HG02840 (cell line): ENCODE measurements around the gene SPATA31A3.
"Not testable (repeated sequence)": the region's sequence is repeated elsewhere in the genome, so short reads cannot be mapped to it uniquely, and the experiment has no call there.

Source experiments
- ATAC-seq: cut with Tn5 transposase; IDR thresholded peaks from one replicate; pipeline ENCODE4 v1.9.1; 2021; ENCODE audit warnings: mild to moderate bottlenecking, moderate library complexity, moderate number of reproducible peaks; ENCODE audit not compliant: unreplicated experiment, low FRiP score

SPATA31A3 gene

GRCh38 chr9:66992450-66992849 is at the start of gene SPATA31A3:
TSS of gene SPATA31A3 (minus strand) at chr9:66992550. CDS start at chr9:66992521, 29 bp downstream.
- not testable (repeated sequence) for ATAC-seq

- ATAC-seq: not testable (repeated sequence)
Observed at GRCh38 chr9:66952576-66952975, 39.8 kb downstream of the SPATA31A3 start.

- not testable (repeated sequence) for ATAC-seq
Observed at GRCh38 chr9:66942400-66943155, 49.8 kb downstream of the SPATA31A3 start.

GRCh38 chr9:66939878-66940830 is 52.2 kb downstream of the SPATA31A3 start:
- ATAC-seq: not testable (repeated sequence)

DNA sequence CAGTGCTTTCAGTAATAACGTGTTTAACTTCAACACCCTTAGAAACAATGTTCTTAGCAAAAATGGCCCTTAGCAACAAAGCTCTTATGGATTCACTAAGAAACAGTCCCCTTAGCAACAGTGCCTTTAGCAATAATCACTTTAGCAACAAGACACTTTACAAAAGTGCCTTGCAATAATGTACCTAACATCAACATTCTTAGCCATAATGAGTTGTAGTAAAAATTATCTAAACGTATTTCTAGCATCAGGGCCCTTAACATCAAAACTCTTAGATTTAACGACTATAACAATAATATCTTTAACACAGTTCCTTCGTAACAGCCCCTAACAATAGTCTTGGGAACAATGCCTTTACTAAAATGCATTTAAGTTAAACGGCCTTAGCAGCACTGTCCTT is 54.0 kb downstream of the SPATA31A3 start:
- ATAC-seq: not testable (repeated sequence)

- ATAC-seq: not testable (repeated sequence)
Observed at GRCh38 chr9:66937662-66938061, 54.7 kb downstream of the SPATA31A3 start.
